Femur (tissue), 1 donor: Measurements from ENCODE around the gene STX8.

Experiments used
- DNase-seq: peaks from one replicate; pipeline ENCODE4 v3.0.0-alpha.2; 2017

The STX8 gene

DNA sequence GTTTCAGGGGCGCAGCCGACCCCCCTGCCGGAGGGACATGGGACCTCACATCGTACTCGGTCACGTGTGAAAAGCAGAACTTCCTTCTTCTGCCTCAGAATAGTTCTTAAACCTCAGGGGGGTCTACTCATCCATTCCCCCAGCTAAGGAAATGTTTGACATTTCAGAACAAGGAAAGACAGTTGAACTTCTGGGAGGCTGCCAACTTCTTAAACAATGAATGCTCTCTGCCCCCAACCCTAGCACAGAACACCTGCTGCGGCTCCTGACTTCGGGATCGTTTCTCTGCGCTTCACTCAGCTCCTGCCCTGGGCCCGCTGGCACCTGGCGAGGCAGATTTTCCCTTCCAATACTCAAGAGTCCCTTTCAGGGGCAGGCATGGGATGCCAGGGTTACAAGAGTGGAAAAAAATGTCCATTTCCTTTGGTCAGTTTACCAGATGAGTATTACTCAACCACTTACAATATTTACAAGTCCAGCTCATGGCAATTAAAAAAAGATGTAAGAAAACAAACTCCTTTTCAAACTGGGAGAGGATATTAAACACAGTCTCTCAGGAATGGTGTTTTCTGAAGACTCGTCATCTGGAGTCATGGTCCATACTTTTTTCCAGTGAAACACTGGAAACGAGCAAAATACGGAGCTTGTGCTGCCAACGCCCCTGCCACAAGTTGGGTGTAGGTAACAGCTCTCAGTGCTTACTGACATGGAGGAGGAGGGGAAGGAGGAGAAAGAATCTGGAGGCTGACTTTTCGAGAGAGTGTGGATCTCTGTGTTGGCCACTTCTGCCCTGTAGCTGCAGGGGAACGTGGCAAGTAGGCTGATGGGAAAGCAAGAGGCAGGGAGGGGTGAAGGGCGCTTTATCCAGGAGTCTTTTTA is 318.6 kb downstream of the STX8 start:
- DNase-seq: no peak

DNA sequence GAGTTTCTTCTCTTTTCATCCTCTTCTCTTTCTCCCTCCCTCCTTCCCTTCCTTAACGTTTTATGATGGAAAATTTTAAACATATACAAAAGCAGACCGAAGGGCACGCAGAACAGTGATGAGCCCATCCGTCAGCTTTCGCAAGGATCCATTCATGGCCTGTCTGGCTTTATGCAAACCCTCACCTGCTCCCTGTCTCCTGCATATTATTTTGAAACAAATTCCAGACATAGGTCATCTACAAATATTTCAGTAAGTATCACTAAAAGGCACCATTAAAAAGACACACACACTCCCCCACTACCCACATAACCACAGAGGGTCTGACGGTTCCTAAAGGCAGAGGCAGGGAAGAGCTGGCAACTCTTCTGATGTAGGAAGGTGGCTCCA is 319.3 kb downstream of the STX8 start:
- no peak for DNase-seq

DNA sequence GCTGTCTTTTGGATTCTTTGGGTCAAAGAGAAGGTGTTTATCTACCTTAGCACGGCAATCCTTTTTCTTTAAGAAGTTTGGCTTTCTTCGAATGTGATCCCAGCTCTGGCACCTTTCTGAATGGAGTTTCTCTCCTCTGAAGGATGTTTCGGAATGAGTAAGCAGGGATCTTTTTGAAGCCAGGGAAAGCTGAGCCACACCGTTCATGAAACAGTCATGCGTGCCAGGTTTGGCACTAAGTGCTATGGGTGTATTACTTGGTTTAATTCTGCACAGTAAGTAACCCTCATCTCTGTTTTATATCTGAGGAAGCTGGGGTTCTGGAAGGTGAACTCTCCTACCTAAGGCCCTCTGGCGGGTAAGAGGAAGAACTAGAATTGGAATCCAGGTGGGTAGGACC is 319.8 kb downstream of the STX8 start:
- DNase-seq: peak; percentile 49

DNA sequence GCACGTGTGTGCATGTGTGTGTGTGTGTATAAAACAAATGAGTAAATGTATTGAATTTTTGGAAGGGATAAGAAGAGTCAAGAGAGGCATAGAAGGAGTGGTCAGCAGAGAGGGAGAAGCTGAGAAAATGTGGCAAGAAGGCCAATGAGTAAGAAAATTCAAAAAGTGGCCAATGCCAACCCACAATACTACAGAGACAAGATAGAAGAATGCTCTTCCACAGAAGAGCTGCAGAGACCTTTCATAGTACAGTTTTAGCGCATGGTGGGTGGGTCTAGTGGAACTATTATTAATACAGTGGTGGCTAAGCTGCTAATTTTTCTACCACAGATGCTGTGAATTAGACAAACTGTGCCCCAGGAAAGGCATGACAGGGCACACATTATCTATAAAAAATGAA is 320.8 kb downstream of the STX8 start:
- DNase-seq: no peak

DNA sequence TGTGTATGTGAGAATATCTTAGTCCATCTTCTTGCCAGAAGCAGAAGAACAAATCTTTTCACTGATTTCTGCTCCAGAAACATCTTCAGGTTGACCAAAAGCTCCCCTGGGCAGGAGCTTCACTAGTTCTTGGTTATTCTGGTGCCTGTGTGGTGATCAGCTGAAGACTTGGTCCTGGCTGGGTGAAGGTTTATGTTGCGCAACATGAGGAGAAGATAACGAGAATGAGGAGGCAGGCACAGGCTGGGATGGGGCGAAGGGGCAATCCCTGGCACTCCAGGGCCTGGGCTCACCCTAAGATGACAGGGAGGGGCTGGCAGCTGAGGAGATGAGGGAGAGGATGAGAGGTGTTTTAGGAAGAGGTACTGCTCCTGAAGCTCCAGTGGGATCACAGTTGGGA is 322.3 kb downstream of the STX8 start:
- no peak for DNase-seq

DNA sequence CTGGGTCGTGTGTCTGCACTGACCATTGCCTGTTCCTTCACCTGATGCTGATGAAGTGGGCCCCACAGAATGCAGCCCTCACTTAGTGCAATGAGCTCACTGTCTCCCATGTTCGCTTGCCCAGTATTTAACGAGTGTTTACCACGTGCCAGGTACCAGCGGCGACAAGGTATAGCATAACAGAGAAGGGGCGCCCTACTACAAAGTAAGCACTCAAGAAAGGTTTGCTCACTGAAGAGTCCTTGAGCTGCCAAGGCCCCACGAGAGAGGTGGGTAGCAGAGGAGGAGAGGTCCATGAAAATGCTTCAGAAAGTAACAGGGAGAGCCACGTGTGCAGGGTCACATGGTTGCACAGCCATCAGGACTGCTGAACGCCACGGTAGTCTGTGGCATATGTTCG is 324.3 kb downstream of the STX8 start:
- DNase-seq: no peak

DNA sequence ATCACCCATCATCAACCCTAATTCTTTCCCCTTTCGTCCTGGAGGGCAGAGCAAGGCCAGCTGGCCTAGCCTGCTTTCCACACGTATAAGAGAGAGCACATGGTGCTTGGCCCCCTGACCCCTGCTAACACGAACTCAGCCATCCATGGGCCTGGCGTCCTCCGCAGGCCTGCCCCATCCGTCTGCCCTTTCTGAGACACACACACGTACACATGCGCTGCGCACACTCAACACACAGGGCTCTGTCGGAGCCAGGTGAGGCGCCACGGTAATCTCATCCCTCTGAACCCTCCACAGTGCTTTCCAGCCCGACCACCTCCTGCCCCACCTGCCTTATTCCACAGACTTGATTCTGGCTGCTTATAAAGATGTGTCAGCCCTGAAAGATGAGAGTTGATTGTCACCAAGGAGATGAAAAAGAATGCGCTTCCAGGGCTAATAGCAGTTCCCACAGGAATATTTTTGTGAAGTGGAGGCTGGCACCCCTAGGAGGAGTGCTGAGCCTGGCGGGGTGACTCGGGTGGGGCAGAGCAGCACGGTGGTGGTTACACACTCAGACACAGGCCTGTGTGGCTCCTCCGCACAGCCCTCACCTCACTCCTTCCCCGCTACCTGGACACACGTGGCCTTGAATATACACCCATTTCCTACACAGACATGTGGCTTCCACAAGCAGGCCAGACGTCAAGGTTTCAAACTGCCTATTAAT is 326.2 kb downstream of the STX8 start:
- no peak for DNase-seq

DNA sequence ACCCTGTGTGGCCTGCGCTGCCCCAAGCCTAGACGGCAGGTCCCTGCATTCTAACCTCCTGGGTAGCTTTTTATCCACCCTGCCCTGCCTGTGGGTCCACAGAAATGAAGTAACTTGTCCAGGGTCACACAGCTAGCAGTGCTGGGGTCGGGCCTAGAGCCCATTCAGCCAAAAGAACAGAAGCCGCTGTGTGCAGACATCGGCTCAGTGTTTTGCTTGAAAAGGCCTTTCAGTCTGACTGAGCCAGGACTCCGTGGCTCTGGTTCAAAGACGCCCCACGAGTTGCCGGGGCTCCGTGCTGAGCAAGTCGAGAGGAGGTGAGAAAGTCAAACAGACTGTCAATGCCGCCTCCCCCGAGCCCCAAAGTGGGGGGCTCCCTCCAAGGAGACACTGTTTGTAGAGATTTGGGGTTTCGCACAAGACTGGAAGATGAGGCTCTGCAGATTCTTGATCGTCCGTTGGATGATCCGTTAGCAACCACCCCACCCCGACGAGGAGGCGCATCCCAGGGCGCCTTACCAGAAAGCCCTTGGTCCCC is 328.1 kb downstream of the STX8 start:
- DNase-seq: no peak

DNA sequence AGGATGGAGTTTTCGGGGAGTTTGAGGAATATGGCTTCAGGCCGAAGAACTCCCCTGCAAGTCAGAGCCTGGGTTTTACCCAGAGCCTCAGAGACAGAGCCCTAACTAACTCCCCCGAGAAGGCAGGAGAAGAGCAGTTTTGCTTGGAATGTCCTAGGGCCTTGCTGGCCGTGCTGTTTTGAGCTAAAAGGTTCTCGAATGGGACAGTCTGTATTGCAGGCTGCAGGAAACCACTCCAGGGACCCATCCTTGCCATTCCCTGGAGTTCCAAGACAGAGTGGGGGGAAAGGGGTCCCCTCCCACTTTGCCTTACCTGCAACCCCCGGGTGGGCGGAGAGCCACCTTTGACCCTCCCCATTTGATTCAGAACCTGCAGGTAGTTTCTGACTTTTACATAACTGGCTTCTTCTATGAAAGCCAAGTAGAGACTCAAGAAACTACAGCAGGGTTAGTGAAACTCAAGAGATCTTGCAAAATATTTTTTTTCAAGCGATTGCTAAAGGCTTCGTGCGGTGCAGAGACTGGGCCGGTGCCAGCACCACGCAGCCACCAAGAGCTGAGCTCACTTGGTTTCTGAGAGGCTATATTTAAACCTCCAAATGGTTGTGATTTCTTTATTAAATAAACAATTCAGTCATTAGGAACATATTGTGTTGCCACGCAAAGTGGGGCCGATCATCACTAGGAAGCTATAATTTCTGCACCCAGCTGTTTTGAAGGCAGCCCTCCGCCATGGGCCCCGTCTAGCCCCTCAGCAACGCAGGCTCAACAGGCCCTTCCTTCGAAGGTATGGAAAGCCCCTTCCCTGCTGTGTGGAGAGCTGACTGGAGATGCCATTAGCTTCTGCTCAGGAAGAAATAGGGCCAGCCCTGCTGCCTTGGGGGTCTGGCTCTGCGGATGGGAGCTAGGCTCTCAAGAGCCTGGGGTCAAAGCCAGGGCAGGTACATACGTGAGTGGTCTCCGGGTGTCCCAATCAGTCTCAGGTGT is 331.3 kb downstream of the STX8 start:
- no peak for DNase-seq

DNA sequence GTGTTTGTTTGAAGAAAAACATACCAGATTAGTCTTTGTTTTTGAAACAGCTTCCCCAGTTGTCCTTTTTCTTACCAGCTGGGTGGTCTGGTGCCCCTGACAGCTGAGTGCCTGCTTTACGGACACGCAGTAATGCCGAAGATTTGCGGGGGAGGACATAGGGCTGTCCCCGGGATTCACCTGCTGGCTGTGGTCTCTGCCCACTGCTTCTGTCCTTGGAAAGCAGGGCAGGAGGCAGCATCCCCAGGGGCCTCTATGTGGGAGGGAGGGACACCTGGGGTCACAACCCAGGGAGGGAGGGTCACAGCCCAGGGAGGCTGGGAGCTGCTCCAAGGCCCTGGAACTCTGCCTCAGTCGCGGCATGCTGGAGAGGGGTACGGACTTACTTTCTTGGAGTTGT is 332.6 kb downstream of the STX8 start:
- no peak for DNase-seq

DNA sequence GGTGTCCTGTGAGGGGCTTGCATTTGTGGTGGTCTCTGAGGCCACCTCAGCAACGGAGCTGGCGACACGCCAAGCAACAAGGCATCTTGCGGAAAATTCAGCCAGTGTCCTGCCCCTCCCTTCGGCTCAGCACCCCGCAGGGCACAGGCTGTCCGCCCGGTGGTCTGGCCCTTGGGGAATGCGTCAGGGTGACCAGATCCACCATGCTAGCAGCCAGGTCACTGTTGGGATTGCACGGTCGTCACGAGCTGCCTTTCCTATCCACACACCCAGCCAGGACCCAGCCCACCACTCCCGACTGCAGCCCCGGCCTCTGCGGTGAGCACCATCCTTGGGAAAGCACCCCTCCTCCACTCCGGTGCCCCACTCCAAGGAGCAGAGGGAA is 333.1 kb downstream of the STX8 start:
- no peak for DNase-seq

DNA sequence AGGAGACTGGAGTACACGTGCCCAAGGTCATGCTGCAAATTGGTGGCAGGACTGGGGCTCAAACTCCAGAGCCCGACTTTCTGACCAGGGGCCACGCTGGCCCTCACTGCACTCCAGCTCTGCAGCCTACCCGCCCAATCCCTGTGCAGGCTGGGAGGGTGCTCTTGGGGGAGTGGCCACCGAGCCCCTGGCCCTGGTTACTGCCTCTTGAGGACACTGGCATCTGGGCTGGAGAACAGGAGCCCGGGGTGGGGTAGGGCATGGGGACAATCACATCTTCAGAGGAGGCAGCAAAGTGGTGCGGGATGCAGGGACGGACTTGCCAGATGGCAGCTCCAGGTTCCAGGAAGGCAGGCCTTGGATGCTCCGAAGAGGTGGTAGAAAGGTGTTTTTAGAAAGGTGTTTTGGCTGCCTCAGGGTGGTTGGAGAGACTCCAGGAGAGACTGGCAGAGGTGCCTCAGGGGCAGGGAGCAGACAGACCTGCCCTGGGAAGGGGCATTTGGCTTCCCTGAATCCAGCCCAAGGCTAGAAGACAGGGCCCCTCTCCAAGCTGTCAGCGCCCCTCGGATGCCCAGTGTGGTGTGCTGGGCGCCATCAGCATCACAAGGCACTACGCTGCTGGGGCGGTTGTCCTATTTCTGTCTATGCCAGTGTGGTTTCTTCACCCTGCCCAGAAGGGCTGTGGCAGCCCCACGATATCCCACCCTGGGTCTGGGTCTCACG is 333.7 kb downstream of the STX8 start:
- DNase-seq: no peak

DNA sequence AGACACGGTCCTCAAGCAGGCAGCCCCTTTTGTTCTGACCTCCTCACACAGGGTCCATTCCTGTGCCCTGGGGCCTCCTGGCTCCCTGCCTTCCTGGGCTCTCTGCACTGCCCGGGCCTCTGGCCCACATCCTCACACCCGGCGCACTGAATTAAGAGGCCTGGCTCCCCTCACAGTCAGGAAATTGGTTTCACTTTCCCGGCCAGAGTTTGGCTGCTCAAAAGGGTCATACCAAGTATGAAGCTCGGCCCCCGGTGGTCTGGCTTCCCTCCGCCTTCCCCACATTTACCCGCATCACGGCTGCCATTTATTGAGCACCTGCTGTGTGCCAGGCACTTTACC is 334.3 kb downstream of the STX8 start:
- DNase-seq: peak; percentile 88

DNA sequence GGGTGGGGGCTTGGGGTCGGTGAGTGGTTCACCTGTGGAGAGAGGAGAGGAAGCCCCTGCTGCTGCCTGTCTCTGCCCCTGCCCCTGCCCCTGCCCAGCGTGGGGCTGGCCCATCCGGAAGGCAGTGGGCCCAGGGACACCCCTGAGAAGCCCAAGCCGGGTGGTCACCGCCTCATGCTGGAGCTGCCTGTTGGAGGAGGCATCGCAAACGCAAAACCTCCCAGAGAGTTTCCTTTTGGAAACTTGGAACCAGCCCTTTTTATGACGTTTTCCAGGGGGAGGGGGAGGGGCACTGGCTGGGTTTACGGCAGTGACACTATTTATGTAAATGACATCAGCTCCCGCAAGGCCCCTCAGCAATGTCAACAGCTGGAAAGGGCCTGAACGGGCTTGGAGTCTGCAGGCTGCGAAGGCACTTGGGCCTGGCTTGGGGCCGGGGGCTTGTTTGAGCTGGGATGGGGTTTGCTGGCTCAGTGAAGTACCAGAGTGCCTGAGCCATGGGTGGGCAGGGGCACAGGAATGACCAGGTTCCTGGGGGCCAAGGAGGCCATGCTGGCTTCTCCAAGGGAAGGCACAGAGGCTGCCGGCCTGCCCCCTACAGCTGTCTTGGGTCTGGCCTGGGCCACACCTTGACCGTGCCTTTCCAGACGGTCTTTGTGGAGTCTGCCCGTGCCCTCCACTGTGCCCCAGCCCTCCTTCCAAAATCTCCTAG is 334.8 kb downstream of the STX8 start:
- peak; percentile 94 for DNase-seq

DNA sequence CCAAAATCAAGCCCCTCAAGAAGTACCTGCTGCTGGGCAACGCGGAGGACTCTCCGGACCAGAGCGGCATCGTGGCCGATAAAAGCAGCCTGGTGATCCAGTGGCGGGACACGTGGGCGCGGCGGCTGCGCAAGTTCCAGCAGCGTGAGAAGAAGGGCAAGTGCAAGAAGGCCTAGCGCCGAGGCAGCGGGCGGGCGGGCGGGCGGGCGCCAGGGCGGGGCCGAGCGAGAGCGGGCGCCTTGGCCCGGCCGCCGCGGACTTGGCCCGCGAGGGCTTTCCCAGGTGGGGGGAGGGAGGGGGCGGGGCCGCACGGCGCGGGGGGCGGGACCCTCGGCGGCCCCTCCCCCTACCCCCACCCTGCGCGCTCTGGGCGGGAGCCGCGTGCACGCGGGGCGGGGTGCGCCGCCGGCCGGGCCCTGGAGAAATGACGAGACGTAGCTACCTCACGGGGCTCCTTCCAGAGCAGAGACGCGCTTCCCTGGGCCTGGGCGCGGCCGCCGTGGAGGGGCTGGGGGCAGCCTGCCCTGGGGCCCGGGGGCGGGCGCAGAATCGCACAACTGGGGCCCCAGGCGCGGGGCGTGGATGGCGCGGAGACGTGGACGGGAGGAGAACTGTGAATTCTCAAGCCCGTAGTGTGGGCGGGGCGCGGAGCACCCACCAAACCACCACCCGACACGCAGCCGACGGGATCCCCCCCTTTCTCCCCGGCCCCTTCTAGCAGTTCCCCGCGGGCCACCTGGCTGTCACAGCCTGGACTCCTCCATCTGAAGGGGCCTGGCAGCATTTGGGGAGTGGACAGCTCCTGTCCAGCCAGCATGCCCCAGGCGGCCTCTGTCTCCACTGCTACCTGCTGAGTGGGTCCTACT is 335.6 kb downstream of the STX8 start:
- DNase-seq: peak; percentile 86

DNA sequence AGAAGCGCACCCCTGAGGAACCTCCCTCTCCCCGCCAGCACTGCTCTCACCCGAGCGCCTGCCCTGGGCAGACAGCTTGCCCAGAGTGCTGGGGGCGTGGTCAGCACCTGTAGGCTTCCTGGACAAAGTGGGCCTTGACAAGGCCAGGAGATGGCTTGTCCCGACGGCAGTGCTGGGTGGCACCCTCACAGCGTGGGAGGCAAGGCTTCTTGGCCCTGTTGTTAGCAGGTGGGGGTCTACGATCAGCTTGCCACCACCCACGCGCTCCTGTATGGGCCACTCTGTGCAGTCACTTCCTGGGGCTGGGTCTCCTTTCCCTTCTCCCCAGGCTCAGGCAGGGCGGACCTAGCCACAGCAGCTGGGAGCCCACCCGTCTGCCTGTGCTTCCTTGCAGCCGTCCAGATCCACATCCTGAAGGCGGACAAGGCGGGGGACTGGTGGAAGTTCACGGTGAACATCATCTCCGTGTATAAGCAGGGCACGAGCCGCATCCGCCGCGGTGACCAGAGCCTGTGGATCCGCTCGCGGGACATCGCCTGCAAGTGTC is 336.3 kb downstream of the STX8 start:
- DNase-seq: peak; percentile 72

DNA sequence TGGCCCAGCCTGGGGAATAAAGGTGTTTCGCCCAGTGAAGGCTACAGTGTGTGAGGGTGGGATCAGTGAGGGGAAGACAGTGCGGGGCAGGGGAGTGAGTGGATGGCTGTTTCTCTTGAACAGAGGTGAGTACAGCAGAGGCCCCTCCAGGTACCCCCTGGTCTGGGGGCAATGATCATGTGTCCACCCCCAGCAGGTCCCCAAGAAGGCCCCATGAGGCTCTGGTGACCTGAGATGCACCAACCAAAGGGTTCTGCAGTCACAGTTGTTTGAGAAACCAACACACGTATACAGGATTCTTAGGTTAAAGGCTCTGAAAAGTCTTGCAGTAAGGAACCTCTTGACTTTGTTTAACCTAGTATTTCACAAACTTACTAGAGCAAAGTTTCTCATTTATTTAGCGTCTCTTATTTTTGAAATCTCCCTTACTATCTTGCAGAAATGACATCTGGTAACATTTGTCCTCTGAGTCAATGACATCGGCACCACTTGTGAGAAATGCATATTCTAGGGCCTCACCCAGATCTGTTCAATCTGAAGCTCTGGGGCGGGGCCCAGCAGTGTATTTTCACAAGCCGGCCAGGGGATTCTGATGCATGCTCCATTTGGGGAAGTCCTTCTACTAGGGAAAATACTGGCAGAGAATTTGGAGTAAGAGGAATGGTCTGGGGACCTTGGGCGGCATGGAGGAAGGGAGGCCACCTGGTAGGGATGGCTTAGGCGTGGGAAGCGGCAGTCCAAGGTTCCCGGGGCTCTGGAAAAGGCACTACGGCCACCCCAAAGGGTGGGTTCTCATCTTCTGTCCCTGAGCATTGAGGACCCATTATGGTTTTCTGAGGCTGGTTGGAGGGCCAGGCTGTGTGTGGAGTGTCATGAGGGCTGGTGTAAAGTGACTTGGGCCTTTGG is 337.0 kb downstream of the STX8 start:
- no peak for DNase-seq

DNA sequence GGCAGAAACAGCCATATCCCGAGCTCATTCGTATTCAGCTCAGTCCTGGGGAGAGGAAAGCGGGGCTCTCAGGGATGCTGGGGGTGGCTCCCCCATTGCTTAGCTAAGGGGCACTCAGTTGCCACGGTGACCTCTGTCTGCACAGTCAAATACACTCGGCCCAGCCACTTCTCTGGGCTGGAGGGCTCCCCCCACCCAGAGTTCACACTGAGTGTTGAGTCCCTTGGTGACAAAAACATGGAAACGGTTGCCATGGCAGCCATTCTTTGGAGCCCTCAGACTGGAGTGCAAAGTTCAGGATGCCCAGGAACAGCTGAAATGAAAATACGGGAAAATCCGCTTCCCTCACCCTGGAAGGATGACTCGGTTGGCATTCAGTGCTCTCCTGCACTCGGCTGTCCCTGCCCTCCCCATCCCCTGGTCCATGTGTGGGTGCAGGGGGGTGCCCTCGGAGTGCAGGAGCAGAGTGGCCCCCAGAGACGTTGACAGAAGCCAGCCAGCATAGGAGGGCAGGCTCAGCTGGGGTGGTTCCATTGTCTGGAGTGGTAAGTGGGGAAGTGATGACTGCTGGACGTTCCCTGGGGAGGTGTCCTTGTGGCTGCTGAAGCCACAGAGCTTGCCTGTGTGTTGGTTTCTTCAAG is 337.8 kb downstream of the STX8 start:
- DNase-seq: no peak

DNA sequence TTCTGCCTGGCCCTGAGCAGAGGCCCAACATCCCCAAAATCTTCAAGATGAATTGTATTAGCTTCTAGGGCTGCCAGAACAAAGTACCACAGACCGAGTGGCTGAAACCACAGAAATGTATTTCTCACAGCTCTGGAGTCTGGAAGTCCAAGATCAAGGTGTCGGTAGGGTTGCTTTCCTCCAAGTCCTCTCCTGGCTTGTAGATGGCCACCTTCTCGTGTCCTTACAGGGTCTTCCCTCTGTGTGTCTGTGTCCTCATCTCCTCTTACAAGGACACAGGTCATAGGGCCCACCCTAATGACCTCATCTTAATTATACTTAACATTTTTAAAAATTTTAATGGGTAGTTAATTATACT is 338.6 kb downstream of the STX8 start:
- no peak for DNase-seq
